Activated CD8-positive, alpha-beta memory T cell treated with anti-CD3 and anti-CD28 coated beads, Interleukin-2, amount 50 U/mL, for 24 hours (primary cell): Measurements from ENCODE around the gene CHCHD6.

Experiments used
- DNase-seq: peaks from one replicate; pipeline ENCODE4 v3.0.0-alpha.2; 2020; ENCODE audit errors: extremely low read depth

CHCHD6 gene

DNA sequence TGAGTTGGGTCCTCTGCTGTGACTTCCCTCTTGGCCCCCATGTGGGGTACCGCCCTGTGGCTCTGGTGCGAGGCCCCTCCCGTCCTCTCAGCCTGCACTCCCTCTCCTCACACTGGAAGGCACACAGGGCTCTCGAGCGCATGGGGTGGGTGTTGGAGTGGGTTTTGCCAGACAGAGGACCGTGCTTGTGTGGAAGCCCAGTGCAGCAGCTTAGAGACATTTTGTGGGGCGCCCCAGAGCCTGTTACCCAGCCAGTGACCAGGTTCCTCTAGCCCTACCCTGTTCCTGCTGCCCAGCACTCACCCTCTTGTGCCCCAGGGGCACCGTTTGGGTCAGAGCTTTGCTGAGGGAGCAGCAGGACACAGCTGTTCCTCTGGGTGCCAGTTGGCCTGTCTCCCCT lies 288.7 kb downstream of the CHCHD6 start:
- DNase-seq = no peak

DNA sequence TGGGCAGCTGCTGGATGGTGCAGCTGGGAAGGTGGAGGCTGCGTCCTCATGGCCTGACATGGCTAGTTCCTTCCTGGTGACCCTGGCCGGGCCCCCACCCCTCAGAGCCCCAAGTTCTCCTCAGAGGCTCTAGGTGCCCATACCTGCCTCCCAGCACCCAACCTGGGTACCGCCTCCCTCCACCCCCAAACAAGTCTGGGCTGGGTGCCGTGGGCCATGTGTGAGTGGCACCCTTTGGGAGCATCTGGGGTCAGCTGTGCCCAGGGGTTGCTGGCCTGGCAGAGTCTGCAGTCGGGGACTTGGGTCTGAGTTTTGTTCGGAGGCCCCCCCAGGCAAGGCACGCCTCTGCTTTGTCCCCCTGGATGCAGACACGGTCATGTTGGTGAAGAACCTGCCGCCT lies 289.4 kb downstream of the CHCHD6 start:
- DNase-seq = no peak

DNA sequence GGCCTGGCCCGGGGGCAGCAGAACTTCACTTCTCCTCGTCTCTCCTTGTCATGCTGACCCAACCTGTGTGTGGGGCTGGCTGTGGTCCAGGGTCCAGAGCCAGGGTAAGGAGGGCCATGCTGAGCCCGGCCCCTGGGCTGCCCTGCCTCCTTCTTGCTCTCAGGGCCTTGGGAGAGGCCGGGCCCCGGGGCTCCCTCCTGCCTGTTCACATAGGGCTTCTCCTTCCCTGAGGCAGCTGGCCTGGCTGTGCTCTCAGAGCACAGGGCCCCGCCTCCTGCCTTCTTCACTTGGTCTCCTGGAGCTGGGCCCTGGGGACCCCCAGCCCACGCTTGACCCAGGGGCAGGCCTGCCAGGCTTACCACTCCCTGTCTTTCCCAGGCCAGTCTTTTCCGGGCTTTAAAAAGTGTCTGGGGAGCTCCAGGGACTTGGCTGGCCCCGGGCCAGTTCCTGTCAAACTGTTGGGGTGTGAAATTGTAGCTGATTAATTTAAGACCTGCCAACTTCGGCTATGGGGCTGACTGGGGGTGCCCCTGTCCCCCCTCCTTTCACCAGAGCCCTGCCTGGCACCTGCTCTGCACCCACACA lies 290.7 kb downstream of the CHCHD6 start:
- DNase-seq = no peak

DNA sequence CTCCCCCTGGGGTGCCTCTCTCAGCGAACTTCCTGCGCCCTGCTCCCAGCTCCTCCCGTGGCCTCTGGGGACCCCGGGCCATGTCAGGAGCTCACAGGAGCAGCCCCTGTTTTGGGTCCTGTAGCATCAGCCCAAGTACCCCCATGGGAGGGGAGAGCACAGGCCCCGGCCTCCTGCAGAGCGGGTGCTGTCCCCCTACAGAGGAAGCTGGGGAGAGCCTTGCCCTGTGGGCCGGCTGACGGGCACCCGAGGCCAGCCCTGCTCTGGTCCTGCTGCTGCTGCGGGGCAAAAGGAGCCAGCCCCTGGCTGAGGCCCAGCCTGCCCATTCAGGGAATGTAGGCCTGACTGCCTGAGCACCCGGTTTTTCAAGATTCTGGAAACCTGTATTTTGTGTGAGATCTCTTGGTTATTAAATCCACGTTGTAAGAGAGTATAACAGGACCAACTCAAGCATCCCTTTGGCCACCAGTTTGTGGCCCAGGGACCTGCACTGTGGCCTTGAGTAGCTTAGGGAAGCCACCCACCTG lies 291.3 kb downstream of the CHCHD6 start:
- DNase-seq = no peak

DNA sequence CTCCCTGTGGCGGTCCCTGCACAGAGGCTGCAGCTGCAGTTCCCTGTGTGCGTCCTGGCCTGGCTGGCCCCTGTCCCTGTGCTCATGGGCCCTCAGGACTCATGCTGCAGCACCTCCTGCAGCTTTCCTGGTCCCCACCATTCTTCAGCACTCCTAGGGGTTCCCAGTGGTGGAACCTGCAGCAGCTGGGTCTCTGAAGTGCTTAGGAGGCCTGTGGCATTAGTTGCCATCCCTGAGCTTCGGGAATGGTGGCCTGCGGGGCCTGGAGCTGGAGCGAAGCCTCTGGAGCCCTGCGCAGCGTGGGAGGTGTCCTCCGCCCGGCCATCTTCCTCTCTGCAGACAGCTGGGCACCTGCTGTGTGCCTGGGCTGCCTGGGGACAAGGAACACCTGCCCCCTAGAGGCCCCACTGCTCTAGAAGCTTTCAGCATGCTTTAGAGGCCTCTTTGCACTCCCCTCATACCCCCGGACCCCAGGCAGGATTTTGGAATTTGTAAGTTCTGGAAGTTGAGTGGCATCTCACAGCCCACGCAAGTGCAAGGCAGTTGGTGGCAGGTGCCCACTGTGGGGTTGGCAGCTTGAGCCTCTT lies 292.0 kb downstream of the CHCHD6 start:
- DNase-seq = no peak

DNA sequence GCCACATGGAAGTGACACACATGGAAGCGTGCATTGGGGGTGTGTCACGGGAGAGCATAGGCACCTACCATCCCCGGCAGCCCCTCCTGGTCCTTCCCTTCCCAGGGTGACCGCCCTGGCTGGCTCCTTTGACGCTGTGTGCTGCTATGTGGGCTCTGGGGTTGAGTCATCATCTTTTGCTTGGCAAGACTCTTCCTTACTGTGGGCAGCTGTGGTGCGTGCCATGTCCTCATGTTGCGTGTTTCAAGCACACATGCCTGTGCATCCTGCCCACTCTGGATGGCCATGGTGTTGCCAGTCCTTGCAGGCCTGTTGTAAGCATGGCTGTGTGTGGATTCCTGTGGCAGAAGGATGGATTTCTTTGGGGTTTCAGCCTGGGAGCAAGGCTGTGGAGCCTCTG lies 292.9 kb downstream of the CHCHD6 start:
- no peak for DNase-seq

DNA sequence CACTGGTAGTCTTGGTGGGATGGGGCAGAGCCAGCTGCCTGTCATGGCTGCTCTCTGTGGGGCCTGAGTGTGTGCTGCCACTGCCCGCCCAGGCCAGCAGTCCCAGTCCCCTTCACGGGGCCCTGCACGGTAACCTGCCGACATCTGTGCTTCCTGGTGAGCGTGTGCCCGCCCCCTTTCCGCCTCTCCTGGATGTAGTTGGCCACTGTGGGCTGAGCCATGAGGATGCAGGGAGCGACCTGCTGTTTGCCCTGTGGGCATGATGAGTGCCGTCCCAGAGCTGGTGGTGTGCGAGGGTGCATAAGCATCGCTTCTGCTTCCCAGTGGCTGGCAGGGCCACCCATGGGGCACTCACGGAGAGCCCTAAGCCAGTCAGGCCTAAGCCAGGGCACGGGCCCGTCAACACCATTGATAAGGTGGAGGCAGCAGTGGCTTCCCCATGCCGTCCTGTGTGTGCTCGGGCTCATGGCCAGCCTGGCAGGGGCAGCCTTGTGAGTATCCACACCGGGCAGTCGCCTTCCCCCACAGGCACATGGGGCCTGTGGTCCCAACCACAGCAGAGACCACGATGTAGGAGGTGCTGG lies 293.5 kb downstream of the CHCHD6 start:
- DNase-seq = no peak

DNA sequence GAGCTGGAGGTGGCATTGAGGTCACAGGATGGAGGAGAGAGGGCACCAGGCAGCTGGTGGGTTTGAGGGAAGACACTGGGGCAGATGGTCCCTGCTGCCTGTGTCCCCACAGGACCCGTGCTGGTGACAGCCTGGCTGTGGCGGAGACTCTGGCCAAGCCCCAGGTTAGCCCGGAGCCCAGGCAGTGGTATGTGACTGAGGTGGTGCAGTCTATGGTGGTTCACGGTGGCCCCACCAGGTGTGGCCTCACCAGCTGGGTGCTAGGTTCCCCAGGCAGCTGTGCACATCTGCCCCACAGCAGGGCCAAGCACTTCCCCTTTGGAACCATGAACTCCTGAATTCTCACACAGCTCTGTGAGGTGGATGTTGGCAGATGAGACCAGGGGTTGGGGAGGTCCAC lies 294.3 kb downstream of the CHCHD6 start:
- no peak for DNase-seq

DNA sequence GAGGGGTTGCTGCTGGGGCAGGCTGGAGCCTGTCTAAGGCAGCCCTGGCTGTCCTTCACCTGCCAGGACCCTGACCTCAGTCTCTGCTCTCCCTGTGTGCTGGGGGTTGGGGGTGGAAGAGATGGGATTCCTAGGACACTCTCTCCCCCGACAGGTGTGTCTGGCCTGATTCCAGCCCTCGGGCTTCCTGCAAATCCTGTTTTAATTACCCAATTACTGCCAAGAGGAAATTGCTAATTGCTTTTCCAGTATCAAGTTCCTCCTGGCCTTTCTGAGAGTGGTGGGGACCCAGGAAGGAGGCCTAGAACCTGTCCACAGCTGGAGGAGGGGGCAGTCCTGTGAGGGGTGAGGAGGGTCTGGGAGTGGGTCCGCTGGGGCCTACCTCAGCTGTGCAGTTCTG lies 294.7 kb downstream of the CHCHD6 start:
- DNase-seq = no peak

DNA sequence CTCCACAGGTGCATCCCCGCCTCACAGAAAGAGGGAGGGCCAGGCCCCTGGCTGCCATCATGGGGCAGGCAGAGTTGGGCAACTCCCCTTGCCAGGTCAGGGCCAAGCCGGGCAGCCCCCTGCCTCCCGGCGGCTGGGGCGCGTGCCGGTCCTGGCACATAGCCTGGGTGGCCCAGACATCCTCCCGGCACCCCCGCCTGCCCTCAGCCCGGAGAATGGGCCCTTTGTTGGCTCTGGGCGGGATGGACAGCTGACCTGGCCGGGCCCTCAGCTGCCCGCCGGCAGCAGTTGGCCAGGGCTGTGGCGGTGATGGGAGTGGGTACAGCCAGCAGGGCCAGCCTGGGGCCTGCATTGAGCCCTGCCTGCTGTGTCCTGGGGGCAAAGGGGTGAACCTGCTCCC lies 295.3 kb downstream of the CHCHD6 start:
- no peak for DNase-seq

DNA sequence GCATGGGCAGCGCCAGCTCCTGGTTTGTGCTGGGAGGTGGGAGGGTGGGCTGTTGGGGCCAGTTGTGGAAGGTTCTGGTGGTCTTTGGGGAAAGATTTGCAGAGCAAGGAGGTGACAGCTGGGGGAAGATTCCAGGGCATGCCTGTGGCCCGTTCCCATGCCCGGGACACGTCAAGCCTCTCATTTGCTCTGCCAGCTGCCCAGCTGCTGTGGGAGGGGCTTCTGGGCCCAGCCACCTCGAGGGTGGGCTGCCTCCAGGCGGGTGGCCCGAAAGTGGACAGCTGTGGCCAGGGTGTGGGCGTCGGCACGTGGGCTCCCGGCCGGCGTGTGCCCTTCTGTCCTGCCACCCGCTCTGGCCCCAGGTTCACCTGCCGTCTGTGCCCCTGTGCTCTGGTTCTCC lies 296.1 kb downstream of the CHCHD6 start:
- no peak for DNase-seq

DNA sequence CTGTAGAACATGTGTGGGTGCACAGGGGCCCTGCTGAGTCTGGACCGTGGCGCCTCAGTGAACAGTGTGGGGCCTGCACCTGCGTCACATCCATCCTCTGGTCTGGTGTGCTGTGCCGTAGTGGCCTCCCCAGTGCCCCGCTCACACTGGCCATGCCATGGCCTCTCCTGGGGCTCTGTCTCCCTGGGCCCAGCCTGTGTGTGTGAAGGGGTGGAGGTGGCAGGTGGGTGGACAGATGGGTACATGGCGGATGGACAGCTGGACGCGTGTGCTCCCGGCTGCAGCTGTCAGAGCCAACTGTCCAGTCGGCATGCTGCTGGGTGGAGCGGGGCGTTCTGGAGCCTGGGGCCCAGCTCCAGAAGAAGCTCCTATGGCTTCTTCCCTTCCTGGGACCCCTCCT lies 296.7 kb downstream of the CHCHD6 start:
- no peak for DNase-seq

DNA sequence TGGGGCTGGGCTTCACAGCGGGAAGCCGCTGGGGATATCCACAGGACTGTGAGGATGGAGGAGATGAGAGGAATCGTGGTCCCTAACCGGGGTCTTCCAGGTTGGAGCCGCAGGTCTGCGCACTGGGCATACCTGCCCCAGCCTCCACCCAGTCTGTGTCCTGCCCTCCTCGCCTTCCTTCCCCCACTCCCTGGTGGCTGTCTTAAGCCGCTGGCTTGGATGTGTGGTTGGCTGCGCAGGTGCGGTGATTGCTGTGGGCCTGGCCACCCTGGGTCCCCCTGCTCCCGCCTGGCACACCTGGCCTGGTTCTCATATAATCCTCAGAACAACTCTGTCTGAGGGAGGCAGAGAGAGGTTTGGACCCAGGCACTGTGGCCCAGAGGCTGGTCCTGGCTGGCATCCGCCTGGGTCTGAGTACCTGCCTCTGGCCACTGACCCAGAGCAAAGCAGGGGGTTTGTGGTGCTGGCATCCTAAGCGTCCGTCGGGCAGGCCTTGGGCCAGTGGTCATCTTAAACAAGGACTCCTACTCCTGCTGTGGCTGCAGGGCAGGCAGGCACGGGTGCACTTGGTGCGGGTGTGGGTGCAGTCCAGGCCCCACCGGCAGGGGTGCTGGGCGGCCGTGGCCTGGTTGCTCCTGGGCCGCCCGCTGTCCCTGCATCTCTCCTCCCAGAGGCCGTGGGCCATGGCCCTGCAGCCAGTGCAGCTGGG lies 297.6 kb downstream of the CHCHD6 start:
- no peak for DNase-seq

DNA sequence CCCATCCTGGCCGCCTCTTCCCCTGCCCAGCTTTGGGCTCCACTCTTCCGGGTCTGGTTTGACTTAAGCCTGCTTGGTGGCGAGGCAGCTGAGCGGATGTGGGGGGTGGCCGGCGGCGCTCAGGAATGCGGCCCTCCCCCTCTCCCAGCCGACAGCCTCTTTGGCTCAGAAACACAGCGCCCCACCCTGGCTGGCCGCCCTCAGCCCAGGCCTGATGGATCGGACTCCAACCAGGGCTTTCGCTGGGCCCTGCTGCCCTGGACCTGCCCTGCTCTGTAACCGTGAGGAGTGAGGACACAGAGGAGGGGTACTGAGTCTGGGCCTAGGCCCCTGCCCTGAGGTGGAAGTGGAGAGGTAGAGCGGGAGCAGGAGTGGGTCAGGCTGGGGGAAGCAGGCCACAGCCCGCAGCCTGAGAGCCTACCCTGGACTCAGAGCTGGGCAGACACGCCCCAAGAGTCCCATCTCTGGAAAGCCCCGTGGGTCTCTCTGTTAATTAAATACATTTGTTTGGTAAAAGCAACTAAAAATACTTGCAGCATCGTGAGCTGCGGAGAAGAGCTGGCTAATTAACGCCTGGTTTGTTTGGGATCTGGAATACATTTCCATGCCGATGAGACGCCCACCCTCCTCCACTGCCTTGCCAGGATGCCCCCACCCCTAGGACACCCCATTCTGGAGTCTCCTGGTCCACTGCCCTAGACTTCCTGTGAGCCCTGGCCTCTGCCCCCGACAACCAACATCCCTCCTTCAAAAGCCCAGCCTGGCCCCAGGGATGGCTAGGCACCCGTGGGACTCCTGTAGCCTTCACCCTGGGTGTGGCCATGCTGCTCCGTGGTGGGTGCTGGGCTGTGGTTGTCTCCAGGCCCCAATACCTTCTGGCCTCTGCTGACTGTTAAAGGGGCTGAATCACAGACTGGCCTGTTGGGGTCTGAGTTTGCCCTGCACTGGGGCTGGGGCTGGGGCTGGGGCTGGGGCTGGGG lies 298.4 kb downstream of the CHCHD6 start:
- DNase-seq = no peak

DNA sequence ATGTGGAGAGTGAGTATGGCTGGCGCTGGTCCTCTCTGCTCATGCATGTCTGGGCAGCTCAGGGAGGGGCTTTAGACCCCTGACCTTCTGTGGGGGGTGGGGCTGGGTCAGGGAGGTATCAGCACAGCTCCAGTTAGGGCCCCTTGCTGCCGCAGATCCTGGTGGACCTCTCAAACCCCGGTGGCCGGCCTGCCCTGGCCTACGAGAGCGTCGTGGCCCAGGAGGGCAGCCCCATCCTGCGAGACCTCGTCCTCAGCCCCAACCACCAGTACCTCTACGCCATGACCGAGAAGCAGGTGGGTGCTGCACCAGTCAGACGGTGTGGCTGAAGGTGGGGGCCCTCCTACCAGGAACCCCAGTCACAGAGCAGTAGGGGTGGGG lies 299.1 kb downstream of the CHCHD6 start:
- DNase-seq = no peak

DNA sequence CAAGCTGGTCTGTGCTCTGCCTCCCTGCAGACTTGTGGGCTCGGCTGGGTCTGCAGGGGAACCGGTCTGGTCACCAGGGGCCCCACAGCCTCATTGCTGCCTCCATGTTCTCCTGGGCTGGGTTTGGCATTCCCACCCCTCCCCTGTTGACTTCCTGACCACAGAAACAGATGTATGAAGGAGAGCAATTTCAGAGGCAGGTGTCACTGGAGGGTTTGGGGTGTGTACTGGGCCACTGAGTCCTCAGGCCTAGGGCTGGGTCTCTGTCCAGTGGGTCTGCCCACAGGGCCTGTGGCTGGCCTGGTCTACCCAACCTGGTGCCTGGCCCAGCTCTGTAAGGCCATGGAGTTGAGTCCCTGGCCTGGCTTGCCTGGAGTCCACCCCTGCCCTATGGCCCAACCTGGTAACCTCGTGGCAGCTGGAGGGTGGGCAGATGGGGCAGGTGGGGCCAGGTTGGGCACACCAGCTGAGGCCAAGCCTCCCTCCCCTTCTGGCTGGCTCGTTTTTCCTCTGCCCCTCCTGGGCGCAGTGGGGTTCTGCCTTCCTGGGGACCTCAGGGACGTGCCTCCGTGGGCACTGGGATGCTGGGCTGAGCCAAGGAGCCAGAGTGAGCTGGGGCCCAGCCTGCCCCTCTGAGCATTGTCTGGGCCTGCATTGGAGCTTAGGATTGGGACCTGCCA lies 299.7 kb downstream of the CHCHD6 start:
- DNase-seq = no peak

DNA sequence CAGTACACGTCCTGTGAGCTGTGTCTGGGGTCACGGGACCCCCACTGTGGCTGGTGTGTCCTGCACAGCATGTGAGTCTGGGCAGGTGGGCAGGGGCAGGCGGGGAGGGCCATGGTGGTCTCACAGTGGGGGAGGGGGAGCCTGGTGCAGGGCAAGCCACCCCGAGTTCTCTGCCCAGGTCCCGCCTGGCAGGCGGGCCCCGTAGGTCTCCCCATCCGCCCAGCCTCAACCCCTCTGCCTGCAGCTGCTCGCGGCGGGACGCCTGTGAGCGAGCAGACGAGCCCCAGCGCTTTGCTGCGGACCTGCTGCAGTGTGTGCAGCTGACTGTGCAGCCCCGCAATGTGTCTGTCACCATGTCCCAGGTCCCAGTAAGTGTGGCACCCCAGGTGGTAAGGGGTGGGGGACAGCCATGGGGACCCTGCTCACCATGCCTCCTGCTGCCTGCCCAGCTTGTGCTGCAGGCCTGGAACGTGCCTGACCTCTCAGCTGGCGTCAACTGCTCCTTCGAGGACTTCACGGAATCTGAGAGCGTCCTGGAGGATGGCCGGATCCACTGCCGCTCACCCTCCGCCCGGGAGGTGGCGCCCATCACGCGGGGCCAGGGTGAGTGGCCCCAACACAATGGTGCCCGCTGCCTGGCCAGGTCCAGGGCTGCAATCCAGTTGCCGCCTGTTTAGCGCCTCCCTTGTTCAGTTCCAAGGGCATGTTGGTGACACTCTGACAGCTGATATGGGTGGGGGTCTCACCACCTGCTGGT lies 300.8 kb downstream of the CHCHD6 start:
- DNase-seq = no peak

DNA sequence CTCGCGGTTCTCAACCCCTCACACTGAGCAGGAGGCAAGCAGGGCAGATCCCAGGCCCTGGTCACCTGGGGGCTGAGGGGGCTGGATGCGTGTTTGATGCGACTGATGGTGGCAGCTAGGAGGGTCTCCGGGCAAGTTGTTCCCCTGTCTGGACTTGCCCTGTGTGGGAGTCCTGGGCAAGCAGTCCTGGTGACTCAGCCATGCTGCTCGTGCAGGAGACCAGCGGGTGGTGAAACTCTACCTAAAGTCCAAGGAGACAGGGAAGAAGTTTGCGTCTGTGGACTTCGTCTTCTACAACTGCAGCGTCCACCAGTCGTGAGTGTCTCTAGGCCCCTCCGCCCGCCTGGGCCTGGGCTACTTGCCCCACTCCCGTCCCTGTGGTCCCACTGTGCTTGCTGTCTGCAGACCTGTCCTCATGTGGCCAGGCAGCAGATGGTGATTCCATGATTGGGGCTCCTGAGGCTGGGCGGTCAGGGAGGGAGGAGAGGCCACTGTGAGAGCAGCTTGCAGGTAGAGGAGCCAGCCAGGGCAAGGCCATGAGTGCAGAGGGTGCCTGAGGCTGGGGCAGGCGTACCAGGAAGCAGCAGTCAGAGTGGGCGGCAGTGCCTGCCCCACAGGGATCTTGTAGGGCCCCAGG lies 301.9 kb downstream of the CHCHD6 start:
- DNase-seq = no peak

DNA sequence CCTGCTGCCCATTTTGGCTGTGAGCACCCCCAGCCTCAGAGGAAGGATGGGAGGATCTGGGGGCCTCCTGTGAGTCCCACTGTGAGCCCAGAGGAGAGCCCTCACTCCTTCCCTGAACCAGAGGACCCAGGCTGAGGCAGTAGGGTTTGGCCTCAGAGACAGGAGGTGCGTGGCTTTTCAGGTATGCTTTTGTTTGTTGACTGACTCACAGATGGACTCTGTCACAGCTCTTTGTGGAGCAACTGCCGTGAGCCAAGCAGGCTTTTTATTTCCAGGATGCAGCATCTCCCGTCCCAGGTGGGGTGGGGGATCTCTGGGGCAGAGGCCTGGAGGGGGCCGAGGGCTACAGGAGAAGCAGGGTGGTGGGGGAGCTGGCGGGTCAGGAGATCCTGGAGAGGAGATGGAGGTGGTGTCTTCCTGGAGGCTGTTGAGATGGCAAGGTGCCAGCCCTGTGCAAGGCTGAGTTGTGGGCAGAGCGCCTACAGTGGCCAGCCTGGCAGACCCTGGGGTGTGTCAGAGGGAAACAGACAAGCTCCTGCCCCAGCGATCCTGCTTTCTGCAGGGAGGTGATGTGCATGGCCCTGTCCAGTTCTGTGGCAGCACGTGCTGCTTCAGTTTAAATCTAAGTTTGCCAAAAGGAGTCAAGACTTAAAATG lies 302.9 kb downstream of the CHCHD6 start:
- DNase-seq = no peak
